NB4 (cell line): ENCODE measurements around the gene SYNJ1.

Source experiments
- CTCF ChIP-seq: IDR thresholded peaks from one replicate; pipeline ENCODE4 v1.5.1; 2012; ENCODE audit warnings: low read depth, low read length
- MAX ChIP-seq: IDR thresholded peaks from 2 replicates; pipeline ENCODE4 v1.6.1; 2011; ENCODE audit warnings: low read depth, low read length
- MYC ChIP-seq: IDR thresholded peaks from 2 replicates; pipeline ENCODE4 v1.6.1; 2011; ENCODE audit warnings: low read depth, low read length
- POLR2A ChIP-seq: IDR thresholded peaks from 2 replicates; pipeline ENCODE4 v1.6.1; 2011; ENCODE audit warnings: mild to moderate bottlenecking; ENCODE audit not compliant: insufficient read length; ENCODE audit errors: extremely low read depth

- no peak for TF ChIP-seq POLR2A
- no peak for TF ChIP-seq CTCF
- TF ChIP-seq MAX: no peak
- no peak for TF ChIP-seq MYC
Measured at GRCh38 chr21:32777269-32777668, 49.5 kb upstream of the SYNJ1 start.
